ENCODE results near the gene FLT3. TPM values are rescaled to one million over a fixed set of nuclear protein-coding genes. Genes with fewer than 3 reads are reported as not detected.

The FLT3 gene
- total and polyA plus RNA-seq, 8 donors: 0.21 to 1.9 (median 0.50) TPM

GRCh38 chr13:27981006-27981708 is 119.2 kb downstream of the FLT3 start:
- Histone ChIP-seq H3K27ac (no peak overlapping the region), H3K27me3 (peaks cover 80 to 100% of the 10 kb centered on the region in 2 donors), H3K4me1 (peaks cover 4 to 24% of the 10 kb centered on the region in 2 donors), H3K4me3 (no peak overlapping the region), H3K36me3 (no peaks in the 10 kb centered on the region), H3K9me3 (no peaks in the 10 kb centered on the region)
- no peak for TF ChIP-seq CTCF (IDR thresholded peaks at IDR 0.05)
- DNase-seq (no peak), ATAC-seq (no peak)
- intact Hi-C loops (cut with DNase I): loop anchor here in 1 of 2 donors (5.0 to 10.0 kb wide), 2 partner anchors 146 to 619 kb away; no protein-coding TSS in a partner anchor

- H3K4me3 ChIP-seq: no peak overlapping the region
Measured at GRCh38 chr13:27980280-27980998, 119.9 kb downstream of the FLT3 start.

GRCh38 chr13:27979765-27980279 is 120.6 kb downstream of the FLT3 start:
- no peak for TF ChIP-seq CTCF (IDR thresholded peaks at IDR 0.05)
- Histone ChIP-seq H3K9me3 (no peaks in the 10 kb centered on the region), H3K4me3 (no peak overlapping the region), H3K27me3 (peaks cover 87 to 100% of the 10 kb centered on the region in 2 donors), H3K27ac (no peak overlapping the region), H3K36me3 (no peaks in the 10 kb centered on the region), H3K4me1 (peaks cover 4 to 24% of the 10 kb centered on the region in 2 donors)
- DNase-seq (no peak), ATAC-seq (no peak)
- intact Hi-C loops (cut with DNase I): loop anchor here in 1 of 2 donors (5.0 to 10.0 kb wide), 2 partner anchors 145 to 618 kb away; no protein-coding TSS in a partner anchor

More at GRCh38 chr13:27980280-27980998, 119.9 kb downstream of the FLT3 start:
- Histone ChIP-seq H3K27ac (no peak overlapping the region), H3K4me1 (peaks cover 4 to 24% of the 10 kb centered on the region in 2 donors), H3K9me3 (no peaks in the 10 kb centered on the region), H3K36me3 (no peaks in the 10 kb centered on the region), H3K27me3 (peaks cover 81 to 100% of the 10 kb centered on the region in 2 donors)
- intact Hi-C loops (cut with DNase I): loop anchor here in 1 of 2 donors (5.0 to 10.0 kb wide), 2 partner anchors 146 to 618 kb away; no protein-coding TSS in a partner anchor
- DNase-seq: no peak
- TF ChIP-seq CTCF (IDR thresholded peaks at IDR 0.05): no peak
- ATAC-seq: no peak

GRCh38 chr13:27979001-27979643 is 121.3 kb downstream of the FLT3 start:
- H3K36me3 ChIP-seq: no peaks in the 10 kb centered on the region
- ATAC-seq (no peak), DNase-seq (no peak)
- no peak overlapping the region for H3K27ac ChIP-seq
- peaks cover 4 to 24% of the 10 kb centered on the region in 2 donors for H3K4me1 ChIP-seq
- peaks cover 93 to 100% of the 10 kb centered on the region in 2 donors for H3K27me3 ChIP-seq
- H3K4me3 ChIP-seq: no peak overlapping the region
- TF ChIP-seq CTCF (IDR thresholded peaks at IDR 0.05): no peak
- intact Hi-C loops (cut with DNase I): no loop called here
- no peaks in the 10 kb centered on the region for H3K9me3 ChIP-seq
